NCI-H82 treated with DMSO at 0.1 percent for 48 hours (cell line): ENCODE measurements around the gene MOB2.

Experiments used
- DNase-seq: peaks from one replicate; lab custom pipeline; 2025; ENCODE audit not compliant: unreplicated experiment; lab: John Stamatoyannopoulos, UW

The MOB2 gene

DNA sequence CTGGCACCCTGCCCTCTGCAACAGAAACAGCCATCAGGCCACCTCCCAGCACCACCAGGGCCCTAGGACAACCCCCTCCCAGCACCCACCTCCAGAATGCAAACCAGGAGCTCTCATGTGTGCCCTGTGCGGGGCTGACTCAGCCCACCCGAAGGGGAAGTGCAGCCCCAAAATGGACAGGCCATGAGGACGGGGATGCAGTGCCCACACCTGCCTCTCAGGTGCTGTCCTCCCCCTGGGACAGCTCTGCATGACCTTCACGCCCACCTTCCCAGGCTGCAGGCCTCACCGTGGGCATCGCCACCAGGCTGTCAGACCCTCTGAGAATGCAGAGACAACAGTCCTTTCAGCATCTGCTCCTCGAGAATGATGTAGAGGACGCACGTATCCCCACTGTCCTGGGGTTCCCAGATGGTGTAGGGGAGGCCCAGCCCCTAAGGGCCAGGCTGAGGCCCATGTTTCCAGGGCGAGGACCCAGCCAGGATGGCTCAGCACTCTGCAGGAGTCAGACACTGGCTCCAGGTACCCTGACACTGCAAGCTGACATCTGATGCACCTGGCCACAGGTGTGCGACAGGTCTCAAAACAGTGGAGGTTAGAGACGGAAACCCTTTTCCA, 13.5 kb downstream of the MOB2 start:
- no peak for DNase-seq

- no peak for DNase-seq
Measured at GRCh38 chr11:1472180-1473005, 14.2 kb downstream of the MOB2 start.

DNA sequence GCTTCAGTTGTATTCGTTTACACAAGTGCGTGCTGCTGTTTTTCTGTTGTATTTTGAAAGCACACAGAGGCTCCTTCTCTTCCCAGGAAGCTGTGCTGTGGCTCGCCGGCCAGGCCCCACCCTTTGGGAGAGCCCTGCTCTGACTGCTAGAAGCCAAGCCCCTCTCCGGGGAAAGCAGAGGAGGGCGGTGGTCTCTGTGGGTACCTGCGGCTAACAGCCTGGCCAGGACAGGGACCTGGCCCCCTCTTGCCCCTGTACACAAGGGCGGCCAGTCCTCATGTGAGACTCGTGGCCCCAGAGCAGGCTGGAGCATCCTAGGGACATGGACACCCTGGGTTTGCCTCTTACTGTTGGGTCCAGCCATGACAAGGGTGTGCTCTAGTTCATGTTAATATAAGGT, 14.8 kb downstream of the MOB2 start:
- no peak for DNase-seq

- no peak for DNase-seq
Measured at GRCh38 chr11:1470681-1471611, 15.6 kb downstream of the MOB2 start.

- no peak for DNase-seq
Measured at GRCh38 chr11:1469911-1470680, 16.5 kb downstream of the MOB2 start.

DNA sequence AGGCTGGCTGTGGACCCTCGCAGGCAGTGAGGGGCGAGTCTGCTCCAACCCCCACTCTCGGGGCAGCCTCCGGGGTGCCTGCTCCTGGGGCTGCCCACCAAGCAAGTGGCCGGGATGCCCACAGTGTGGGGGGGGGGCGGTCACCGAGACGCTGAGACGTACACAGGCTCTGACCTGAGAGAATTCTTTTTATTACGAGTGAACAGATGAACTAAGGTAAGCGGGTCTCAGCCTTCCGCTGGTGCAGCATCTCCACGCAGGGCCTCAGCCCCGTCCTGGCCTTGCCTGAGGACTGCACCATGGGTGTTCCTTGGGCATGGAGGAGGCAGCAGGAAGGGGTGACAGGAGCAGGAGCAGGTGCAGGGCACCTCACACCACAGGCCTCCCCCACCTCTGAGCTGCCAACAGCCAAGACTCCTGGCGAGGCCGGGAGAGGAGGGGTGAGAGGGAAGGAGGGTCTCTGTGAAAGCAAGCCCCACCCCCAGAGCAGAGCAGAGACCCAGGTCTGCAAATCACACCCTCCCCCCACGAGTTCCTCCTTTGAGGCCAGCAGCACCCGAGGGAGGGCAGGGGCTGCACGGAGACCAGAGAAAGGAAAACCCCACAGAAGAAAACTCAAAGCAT, 17.2 kb downstream of the MOB2 start:
- no peak for DNase-seq

GRCh38 chr11:1468473-1469066, 18.0 kb downstream of the MOB2 start:
- DNase-seq, result no peak

DNA sequence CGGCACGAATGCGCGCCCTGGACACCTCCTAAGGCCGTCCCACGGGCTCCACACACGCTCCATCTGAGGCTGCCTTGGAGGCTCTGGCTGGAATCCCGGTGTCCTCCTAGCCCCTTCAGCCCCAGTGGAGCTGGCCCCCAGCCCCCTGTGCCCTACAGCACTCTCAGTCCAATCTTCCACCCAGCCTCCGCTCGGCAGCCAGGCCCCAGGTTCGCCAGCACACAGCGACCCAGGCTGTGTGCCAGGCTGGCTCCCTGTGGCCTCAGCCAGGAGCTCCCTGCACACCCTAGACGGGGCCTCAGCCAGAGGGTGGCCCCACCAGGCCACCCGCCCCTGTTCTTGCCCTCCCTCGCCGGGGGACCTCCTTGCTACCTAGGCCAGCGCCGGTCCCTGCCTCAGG, 18.6 kb downstream of the MOB2 start:
- DNase-seq, result no peak

GRCh38 chr11:1467270-1467669, 19.3 kb downstream of the MOB2 start:
- no peak for DNase-seq

DNA sequence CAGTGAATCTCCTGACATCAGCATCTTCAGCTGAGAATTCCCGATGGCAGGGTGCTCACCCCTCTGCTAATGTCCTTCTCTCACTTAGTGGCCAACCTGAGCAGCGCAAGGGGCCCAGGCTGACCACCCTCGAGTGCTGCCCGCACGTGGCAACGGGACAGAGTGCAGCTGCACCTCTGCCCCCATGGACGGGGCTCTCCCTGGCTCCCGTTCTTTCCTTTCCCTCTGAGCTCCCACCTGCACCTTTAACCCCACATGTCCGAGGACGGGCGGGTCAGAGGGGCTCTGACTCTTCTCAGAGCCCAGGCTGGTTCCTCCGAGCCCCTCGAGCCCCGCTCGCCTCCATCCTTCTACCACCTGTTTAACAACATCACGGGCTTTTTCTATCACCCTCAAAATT, 19.8 kb downstream of the MOB2 start:
- DNase-seq, result no peak

DNA sequence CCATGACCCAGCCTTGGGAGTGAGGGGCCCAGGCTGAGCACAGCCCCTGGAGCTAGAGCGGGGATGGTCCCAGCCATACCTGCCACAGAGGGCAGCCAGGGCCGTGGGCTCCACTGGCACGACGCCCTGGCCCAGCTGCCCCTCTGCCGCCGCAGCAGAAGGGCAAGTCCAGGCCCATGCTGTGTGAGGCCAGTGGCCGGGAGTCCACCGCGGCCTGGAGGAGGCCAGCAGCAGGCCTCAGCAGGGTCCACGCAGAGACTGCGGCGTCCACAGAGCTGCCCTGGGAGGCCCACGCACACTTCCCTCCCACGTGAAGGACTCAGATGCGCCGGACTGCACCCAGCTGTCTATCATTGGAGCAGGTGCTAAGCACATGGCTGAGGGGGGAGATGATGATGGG, 23.5 kb downstream of the MOB2 start:
- DNase-seq, result no peak

DNA sequence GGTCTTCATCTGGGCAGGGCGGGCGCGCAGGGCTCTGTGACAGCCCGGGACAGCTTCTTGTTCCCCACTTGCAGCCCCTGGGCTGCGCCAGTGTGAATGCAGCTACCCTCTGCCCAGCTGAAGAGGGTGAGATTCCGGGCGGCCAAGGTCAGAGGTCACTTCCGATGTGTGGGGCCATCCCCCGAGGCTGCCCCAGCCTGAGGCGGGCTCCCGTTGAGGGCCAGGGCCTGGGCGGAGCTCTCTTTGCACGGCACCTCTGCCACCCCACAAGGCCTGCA, 23.9 kb downstream of the MOB2 start:
- DNase-seq, result no peak

DNA sequence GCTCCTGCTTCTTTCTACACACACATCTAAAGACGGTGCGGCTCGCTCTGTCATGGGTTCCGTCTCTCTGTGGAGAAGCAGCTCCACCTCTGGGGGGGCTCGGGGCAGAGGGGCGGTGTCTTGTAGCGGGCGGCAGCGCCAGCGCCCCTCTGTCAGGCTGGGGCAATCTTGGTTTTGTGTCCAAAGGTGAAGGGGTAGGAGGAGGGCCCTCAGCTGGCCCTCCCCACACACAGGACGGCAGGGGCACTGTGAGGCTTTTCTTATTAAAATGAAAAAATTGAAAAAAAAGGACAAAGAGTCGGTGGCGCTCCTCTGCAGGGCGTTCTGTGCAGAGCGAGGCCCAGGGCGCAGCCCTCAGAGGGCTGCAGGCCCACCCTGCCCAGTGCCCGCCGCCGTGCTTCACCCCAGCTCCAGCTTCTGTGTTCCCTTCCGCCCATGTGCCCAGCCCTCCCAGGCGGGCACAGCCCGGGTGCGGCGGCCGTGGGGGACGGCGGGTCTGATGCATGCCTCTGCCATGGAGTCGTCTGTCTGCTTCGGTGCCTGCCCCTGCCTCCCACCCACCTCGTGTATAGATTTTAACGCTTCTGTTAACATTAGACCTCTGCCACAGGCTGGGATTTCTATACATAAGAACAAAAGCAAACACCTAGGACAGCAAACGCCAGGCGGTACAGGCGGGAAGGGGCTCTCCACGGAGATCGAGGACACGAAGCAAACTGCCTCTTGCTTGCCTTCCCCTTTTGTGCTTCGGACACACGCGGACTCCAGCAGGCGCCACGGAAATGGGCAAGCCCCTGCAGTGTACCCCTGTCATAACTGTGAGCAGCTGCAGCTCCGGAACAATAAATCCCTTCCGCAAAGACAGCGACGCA, 24.5 kb downstream of the MOB2 start:
- DNase-seq, result no peak

DNA sequence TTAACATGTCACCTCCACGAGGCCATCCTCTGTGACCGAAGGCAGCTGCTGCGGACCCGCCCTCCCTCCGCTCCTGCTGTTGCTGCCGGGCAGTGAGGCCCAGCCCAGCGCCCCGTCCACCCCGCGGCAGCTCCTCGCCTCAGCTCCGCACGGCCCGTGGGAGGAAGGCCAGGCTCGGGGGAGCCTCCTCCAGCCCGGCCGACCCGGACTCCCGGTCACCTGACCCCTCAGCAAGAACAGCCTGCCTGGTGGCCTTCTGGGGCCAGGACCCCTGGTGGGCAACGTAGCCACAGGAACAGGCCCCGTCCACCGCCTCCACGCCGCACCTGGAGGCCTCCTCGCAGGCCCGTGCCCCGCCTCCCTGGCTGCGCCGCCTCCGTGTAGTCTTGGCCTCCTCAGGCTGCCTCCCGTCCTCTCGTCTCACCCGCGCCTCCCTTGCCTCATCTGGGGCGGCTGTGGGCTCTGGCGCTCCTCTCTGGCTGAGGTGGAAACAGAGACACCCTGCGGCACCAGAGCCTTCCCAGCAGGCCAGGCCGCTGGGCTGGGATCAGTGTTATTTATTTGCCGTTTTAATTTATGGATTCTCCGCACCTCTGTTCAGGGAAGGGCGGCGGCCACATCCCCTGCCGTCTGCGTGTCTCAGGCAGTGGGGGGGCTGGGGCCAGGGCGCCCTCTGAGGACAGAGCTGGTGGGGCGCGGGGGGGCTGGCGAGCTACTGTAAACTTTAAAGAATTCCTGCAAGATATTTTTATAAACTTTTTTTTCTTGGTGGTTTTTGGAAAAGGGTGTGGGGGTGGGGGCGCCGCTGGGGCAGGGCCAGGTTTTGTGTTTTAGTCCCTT, 25.4 kb downstream of the MOB2 start:
- DNase-seq, result no peak

DNA sequence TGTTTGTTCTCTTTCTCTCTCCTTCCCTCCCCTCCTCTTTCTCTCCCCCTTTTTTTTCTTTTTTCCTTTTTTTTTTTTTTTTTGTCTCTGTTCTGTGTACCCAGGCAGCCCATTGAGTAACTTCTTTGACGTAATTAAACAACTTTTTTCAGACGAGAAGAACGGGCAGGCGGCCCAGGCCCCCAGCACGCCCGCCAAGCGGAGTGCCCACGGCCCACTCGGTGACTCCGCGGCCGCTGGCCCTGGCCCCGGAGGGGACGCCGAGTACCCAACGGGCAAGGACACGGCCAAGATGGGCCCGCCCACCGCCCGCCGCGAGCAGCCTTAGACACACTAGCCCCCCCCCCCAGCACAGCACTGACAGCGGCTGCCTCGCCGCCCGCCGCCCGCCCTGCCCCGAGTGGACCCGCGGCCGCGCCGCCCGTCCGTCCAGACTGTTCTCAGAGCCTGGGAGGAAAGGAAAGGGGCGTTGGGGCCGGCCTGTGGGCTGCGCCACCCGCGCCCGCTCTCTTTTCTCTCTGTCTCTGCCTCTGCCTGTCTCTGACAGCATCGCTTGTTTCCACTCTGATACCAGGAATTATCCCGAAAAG, 26.1 kb downstream of the MOB2 start:
- DNase-seq, result no peak

- no peak for DNase-seq
Measured at GRCh38 chr11:1459764-1460395, 26.7 kb downstream of the MOB2 start.

- DNase-seq, result no peak
Measured at GRCh38 chr11:1459219-1459575, 27.4 kb downstream of the MOB2 start.
